Central memory CD8-positive, alpha-beta T cell (primary cell): ENCODE results near the gene ZNF133.
"Not testable (repeated sequence)": the region's sequence is repeated elsewhere in the genome, so short reads cannot be mapped to it uniquely, and the experiment has no call there.

Source experiments
- ATAC-seq: fragments of 150-1000 bp; cut with Tn5 transposase; replicated peaks from 2 replicates; pipeline ENCODE4 v1.10.0; 2022; ENCODE audit warnings: mild to moderate bottlenecking, moderate FRiP score, moderate number of reproducible peaks; ENCODE audit not compliant: poor library complexity, severe bottlenecking; ENCODE audit errors: extremely low read depth
- DNase-seq, 2 donors: peaks; one replicate each; pipeline ENCODE4 v3.0.0; 2021; ENCODE audit warnings: low spot score in 2 of 2
- H3K27ac Mint-ChIP-seq: one replicate; pipeline ENCODE4 v1.8.0; 2022; ENCODE audit warnings: low read depth, mild to moderate bottlenecking, moderate library complexity, mixed read lengths
- H3K27me3 Mint-ChIP-seq: one replicate; pipeline ENCODE4 v1.8.0; 2022; ENCODE audit warnings: mixed read lengths
- H3K36me3 Mint-ChIP-seq: one replicate; pipeline ENCODE4 v1.8.0; 2022; ENCODE audit warnings: mild to moderate bottlenecking, moderate library complexity, mixed read lengths; ENCODE audit not compliant: insufficient read depth
- H3K4me1 Mint-ChIP-seq: one replicate; pipeline ENCODE4 v1.8.0; 2022; ENCODE audit warnings: mixed read lengths
- H3K4me3 Mint-ChIP-seq: one replicate; pipeline ENCODE4 v1.8.0; 2022; ENCODE audit warnings: mild to moderate bottlenecking, moderate library complexity, mixed read lengths
- H3K9me3 Mint-ChIP-seq: one replicate; pipeline ENCODE4 v1.8.0; 2022; ENCODE audit warnings: mixed read lengths

Gene ZNF133

DNA sequence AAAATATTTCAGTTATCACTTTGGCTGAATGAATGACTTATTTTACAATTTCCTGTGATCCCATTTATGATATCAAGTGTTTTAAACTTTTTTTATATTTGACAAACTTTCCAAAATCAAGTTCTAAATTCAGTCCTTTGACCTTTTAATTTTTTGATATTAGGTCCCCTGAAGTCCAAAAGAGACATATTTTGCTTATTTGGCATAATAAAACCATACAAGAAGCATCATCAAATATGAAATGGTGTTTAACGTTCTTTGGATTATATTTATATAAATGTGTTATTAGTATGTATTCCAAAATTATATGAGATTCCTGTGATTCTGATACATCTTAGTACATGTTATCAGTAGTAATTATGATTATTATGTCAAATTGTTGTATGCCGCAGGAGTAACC is 38.7 kb downstream of the ZNF133 start:
- H3K36me3 Mint-ChIP-seq: no peaks in the 10 kb centered on the region
- peaks cover 23% of the 10 kb centered on the region for H3K9me3 Mint-ChIP-seq
- H3K27ac Mint-ChIP-seq: no peak overlapping the region
- no peak overlapping the region for H3K4me3 Mint-ChIP-seq
- no peak for DNase-seq
- no peaks in the 10 kb centered on the region for H3K4me1 Mint-ChIP-seq
- H3K27me3 Mint-ChIP-seq: no peaks in the 10 kb centered on the region
- no peak for ATAC-seq

DNA sequence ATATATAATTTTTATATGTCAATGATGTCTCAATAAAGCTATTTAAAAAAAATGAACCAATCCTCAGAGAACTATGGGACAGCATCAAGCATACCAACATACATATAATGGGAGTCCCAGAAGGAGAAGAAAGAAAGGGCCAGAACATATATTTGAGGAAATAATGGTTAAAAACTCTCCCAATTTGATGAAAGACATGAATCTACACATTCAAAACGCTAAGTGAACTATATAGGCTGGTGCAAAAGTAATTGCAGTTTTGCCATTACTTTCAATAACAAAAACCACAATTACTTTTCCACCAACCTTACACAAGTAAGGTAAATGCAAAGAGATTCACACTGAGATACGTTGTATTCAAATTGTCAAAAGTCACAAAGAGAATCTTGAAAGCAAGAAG is 43.4 kb downstream of the ZNF133 start:
- no peak for ATAC-seq
- peaks cover 9% of the 10 kb centered on the region for H3K27me3 Mint-ChIP-seq
- peaks cover 37% of the 10 kb centered on the region for H3K9me3 Mint-ChIP-seq

DNA sequence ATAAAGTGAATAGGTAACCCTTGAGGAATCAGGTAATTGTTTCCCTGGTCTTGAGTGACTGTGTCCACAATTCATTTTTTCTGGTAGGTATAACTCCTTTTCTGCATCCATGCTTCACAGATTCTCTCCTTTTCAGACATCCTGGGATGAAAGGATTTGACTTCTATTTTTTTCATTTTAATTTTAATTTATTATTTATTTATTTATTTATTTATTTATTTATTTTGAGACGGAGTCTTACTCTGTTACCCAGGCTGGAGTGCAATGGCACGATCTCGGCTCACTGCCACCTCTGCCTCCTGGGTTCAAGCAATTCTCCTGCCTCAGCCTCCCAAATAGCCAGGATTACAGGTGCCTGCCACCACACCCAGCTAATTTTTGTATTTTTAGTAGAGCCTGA is 61.4 kb downstream of the ZNF133 start:
- H3K4me3 Mint-ChIP-seq, H3K36me3 Mint-ChIP-seq, H3K4me1 Mint-ChIP-seq, DNase-seq, H3K9me3 Mint-ChIP-seq, H3K27ac Mint-ChIP-seq, ATAC-seq: not testable (repeated sequence)
- peaks cover 42% of the 10 kb centered on the region for H3K27me3 Mint-ChIP-seq

More for the DNA sequence above, 43.4 kb downstream of the ZNF133 start:
- Mint-ChIP-seq H3K36me3 (no peaks in the 10 kb centered on the region), H3K4me3 (no peak overlapping the region), H3K27ac (no peak overlapping the region), H3K4me1 (no peaks in the 10 kb centered on the region)
- DNase-seq: no peak

DNA sequence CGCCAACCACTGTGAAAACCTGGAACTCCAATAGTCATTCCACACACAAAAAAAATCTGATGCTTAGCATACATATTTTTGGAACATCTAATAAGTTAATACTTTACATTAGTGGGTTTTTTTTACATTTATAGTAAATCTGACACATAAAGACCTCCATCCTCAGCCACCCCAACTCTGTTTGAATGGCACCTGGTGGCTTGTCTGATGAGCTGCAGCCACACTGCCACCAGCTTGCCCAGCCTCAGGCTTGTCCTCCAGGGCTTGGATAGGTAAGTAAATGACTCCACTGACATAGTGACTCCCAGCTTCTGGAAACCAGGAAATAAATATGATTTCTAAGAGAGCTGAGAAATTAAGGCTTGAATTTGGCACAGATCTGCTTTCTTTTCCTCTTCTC is 71.5 kb downstream of the ZNF133 start:
- H3K27me3 Mint-ChIP-seq: peaks cover 10% of the 10 kb centered on the region
- peaks cover 2% of the 10 kb centered on the region for H3K36me3 Mint-ChIP-seq
- no peaks in the 10 kb centered on the region for H3K9me3 Mint-ChIP-seq
- DNase-seq (no peak), ATAC-seq (no peak)
- no peak overlapping the region for H3K4me3 Mint-ChIP-seq
- H3K27ac Mint-ChIP-seq: no peak overlapping the region
- no peaks in the 10 kb centered on the region for H3K4me1 Mint-ChIP-seq

DNA sequence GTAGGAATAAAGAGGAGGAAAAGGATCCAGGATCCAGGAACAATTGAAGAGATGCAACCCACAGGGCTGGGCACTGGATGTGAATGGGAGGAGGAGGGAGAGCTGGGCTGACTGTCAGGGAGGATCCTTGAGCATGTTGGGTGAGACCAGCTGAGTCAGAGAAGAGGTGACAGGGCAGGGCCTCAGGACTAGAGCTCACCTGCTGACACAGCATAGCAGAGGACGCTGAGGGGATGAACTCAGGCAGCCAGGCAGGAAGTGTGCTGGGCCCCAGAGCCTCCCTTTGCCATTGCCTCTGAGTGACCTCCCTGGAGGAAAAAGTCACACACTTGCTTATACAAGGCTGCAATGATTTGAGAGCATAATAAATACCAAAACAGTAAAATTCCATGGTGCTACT is 72.3 kb downstream of the ZNF133 start:
- DNase-seq: no peak
- H3K27me3 Mint-ChIP-seq: peaks cover 2% of the 10 kb centered on the region
- no peak overlapping the region for H3K4me3 Mint-ChIP-seq
- ATAC-seq: no peak
- no peak overlapping the region for H3K27ac Mint-ChIP-seq
- H3K4me1 Mint-ChIP-seq: no peaks in the 10 kb centered on the region
- H3K36me3 Mint-ChIP-seq: peaks cover 2% of the 10 kb centered on the region
- H3K9me3 Mint-ChIP-seq: no peaks in the 10 kb centered on the region

DNA sequence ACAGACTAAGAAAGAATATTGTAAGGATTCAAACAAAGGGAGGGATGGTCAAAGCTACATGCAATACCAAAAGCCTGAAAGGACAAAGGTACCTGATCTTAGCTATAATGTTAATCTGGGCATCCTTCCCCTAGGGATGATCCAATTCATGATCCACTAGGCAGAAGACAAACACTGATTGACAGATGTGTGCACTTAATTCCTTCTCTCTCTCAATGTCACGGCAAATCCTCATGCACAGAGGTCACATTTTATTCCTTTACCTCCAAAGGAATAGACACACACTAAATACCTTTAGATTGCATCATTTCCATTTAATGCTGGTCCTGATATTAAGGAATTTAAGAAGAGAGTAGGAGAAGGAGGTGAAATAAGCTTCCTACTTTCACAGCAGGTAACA is 73.4 kb downstream of the ZNF133 start:
- ATAC-seq: no peak
- Mint-ChIP-seq H3K4me1 (no peaks in the 10 kb centered on the region), H3K36me3 (peaks cover 2% of the 10 kb centered on the region), H3K9me3 (no peaks in the 10 kb centered on the region), H3K27ac (no peak overlapping the region), H3K4me3 (no peak overlapping the region), H3K27me3 (no peaks in the 10 kb centered on the region)
- no peak for DNase-seq

DNA sequence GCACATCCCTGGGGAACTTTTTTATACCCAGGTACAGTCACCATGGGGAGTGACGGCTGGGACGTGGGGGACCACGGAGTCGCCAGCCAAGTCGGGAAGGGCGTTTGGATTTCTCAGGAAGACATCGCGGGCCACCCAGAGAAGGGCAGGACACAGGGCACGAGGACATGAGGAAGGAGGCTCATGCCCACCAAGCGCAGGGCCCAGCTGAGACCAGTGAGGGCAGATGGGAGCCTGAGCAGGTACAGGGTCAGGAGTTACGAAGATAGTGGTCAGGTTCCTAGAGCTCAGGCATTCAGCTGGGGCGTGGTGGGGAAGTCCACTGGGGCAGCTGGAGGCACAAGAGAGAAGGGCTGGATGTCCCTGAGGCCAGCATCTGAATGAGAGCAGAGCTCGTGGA is 74.6 kb downstream of the ZNF133 start:
- no peak overlapping the region for H3K27ac Mint-ChIP-seq
- H3K4me1 Mint-ChIP-seq: no peaks in the 10 kb centered on the region
- no peak for ATAC-seq

DNA sequence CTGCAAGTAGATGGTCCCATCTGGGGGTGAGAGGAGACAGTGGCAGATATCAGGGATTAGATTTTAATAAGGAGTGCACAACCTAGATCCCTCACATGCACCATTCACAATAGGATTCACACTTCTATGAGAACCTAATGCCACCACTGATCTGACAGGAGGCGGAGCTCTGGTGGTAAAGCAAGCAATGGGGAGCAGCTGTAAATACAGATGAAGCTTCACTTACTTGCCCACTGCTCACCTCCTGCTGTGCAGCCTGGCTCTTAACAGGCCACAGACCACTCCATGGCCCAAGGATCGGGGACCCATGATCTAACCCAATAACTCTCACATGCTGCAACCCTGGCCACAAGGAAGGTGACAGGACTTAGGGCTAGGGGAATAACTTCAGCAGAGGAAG is 75.4 kb downstream of the ZNF133 start:
- ATAC-seq: no peak
- Mint-ChIP-seq H3K27ac (no peak overlapping the region), H3K4me3 (no peak overlapping the region), H3K9me3 (no peaks in the 10 kb centered on the region), H3K27me3 (peaks cover 4% of the 10 kb centered on the region), H3K4me1 (no peaks in the 10 kb centered on the region), H3K36me3 (peaks cover 2% of the 10 kb centered on the region)
- DNase-seq: no peak

More for the DNA sequence above, 74.6 kb downstream of the ZNF133 start:
- Mint-ChIP-seq H3K27me3 (no peaks in the 10 kb centered on the region), H3K9me3 (no peaks in the 10 kb centered on the region), H3K4me3 (no peak overlapping the region), H3K36me3 (peaks cover 2% of the 10 kb centered on the region)
- DNase-seq: no peak

DNA sequence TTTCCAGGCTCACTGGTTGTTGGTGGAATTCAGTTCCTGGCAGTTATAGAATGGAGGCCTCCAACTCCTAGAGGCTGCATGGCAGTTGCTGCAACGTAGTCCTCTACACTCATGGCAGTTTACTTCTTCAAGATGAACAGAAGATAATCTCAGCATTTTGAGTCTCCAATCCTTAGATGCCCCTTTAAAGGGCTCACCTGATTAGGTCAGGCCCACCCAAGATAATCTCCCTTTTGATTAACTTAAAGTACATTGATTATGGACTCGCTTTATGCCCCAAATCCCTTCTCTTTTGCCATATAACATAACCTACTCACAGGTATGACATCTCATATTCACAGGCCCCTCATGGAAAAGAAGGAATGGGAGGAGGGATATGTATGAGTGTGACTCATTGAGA is 76.4 kb downstream of the ZNF133 start:
- H3K27me3 Mint-ChIP-seq: peaks cover 10% of the 10 kb centered on the region
- DNase-seq (no peak), ATAC-seq (no peak)
- H3K36me3 Mint-ChIP-seq: peaks cover 2% of the 10 kb centered on the region
- H3K9me3 Mint-ChIP-seq: no peaks in the 10 kb centered on the region
- no peaks in the 10 kb centered on the region for H3K4me1 Mint-ChIP-seq
- no peak overlapping the region for H3K4me3 Mint-ChIP-seq
- no peak overlapping the region for H3K27ac Mint-ChIP-seq
